GM06990 (cell line): Measurements from ENCODE around the gene MSL3B.

Source experiments
- DNase-seq: peaks from one replicate; pipeline ENCODE4 v3.0.0-alpha.2; 2011; ENCODE audit not compliant: insufficient read length; ENCODE audit errors: extremely low read depth
- H3K27me3 ChIP-seq: replicated peaks from 2 replicates; pipeline ENCODE4 v1.6.0; 2011; ENCODE audit warnings: low read length; ENCODE audit not compliant: control insufficient read depth, insufficient read depth
- H3K36me3 ChIP-seq: 2 replicates; pipeline ENCODE4 v1.5.1; 2011; ENCODE audit warnings: low read length; ENCODE audit not compliant: control insufficient read depth, insufficient read depth
- H3K4me3 ChIP-seq: replicated peaks from 2 replicates; pipeline ENCODE4 v1.5.1; 2011; ENCODE audit warnings: low read depth, mild to moderate bottlenecking, control low read depth, low read length
- TF ChIP-seq, protein P1 (sequence below): IDR thresholded peaks from 2 replicates; pipeline ENCODE4 v1.5.1; 2011; ENCODE audit warnings: low read length, control low read depth, mild to moderate bottlenecking, inconsistent platforms; ENCODE audit not compliant: insufficient read depth, poor library complexity, severe bottlenecking

MSL3B gene

GRCh38 chr2:233824373-233824772 lies 43.8 kb downstream of the MSL3B start:
- DNase-seq, result no peak
- TF ChIP-seq, protein P1, sequence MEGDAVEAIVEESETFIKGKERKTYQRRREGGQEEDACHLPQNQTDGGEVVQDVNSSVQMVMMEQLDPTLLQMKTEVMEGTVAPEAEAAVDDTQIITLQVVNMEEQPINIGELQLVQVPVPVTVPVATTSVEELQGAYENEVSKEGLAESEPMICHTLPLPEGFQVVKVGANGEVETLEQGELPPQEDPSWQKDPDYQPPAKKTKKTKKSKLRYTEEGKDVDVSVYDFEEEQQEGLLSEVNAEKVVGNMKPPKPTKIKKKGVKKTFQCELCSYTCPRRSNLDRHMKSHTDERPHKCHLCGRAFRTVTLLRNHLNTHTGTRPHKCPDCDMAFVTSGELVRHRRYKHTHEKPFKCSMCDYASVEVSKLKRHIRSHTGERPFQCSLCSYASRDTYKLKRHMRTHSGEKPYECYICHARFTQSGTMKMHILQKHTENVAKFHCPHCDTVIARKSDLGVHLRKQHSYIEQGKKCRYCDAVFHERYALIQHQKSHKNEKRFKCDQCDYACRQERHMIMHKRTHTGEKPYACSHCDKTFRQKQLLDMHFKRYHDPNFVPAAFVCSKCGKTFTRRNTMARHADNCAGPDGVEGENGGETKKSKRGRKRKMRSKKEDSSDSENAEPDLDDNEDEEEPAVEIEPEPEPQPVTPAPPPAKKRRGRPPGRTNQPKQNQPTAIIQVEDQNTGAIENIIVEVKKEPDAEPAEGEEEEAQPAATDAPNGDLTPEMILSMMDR, result no peak
- Histone ChIP-seq H3K4me3 (no peak overlapping the region), H3K36me3 (no peaks in the 10 kb centered on the region), H3K27me3 (peaks cover 2% of the 10 kb centered on the region; the same call in 1 of the 2 replicates)

- TF ChIP-seq, protein P1, result no peak
- peaks cover 2% of the 10 kb centered on the region; the same call in 1 of the 2 replicates for H3K27me3 ChIP-seq
- DNase-seq, result no peak
- no peaks in the 10 kb centered on the region for H3K36me3 ChIP-seq
- no peak overlapping the region for H3K4me3 ChIP-seq
Measured at GRCh38 chr2:233823731-233824121, 44.5 kb downstream of the MSL3B start.

DNA sequence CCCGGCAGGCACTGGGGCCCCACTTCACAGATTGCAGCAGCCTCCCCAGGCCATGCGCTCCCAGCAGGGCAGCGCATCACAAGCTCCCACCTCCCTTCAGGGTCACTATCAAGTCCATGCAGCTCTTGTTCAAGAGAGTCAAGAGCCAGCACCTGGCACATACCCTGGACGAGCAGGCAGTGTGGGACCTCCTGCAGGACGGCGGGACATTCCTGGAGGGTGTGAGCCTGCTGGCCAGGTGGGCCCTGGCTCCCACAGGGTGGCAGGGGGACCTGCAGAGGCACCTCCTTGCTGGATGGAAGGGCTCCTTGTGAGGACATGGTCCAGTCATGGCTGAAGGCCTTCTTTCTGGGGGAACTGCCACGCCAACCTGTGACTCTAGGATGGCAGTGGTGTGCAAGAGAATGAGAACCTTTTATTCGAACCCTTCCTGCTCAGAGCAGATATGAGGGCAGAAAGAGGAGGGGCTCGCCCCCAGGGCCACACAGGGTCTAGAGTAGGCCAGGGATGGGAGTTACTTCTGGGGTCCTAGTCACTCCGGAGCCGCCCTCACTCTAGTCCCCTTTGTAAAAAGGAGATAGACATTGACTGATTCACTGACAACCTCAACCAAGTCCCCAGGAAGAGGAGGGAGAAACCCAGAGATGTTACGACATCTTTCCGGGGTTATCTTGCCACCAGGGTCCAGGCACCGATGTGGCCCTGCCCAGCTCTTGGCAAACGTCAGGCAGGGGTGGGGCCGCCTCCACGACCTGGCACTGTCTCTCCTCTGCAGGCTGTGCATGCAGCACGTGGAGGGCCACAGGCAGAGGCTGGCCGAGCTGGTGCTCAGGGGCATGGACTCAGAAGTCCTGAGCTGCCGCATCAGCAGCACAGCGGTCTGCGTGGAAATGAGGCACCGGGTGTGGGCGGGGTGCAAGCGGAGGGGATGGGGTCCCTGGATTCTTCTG lies 45.1 kb downstream of the MSL3B start:
- Histone ChIP-seq H3K4me3 (no peak overlapping the region), H3K36me3 (no peaks in the 10 kb centered on the region), H3K27me3 (peaks cover 2% of the 10 kb centered on the region; the same call in 1 of the 2 replicates)
- no peak for DNase-seq
- TF ChIP-seq, protein P1, result no peak

GRCh38 chr2:233822101-233822771 lies 46.0 kb downstream of the MSL3B start:
- TF ChIP-seq, protein P1, result no peak
- Histone ChIP-seq H3K27me3 (peaks cover 2% of the 10 kb centered on the region; the same call in 1 of the 2 replicates), H3K36me3 (no peaks in the 10 kb centered on the region), H3K4me3 (no peak overlapping the region)
- DNase-seq, result no peak

GRCh38 chr2:233821709-233822100 lies 46.5 kb downstream of the MSL3B start:
- Histone ChIP-seq H3K36me3 (no peaks in the 10 kb centered on the region), H3K4me3 (no peak overlapping the region), H3K27me3 (peaks cover 2% of the 10 kb centered on the region; the same call in 1 of the 2 replicates)
- TF ChIP-seq, protein P1, result no peak
- no peak for DNase-seq
